NT2/D1 (cell line): ENCODE measurements around the gene GPRC5A.
"Not testable (repeated sequence)": the region's sequence is repeated elsewhere in the genome, so short reads cannot be mapped to it uniquely, and the experiment has no call there.

Experiments used
- DNase-seq: peaks from one replicate; pipeline ENCODE4 v3.0.0-alpha.2; 2011; ENCODE audit warnings: low read depth, low spot score
- H3K27me3 ChIP-seq: 2 replicates; pipeline ENCODE4 v1.6.0; 2011; ENCODE audit warnings: mild to moderate bottlenecking; ENCODE audit not compliant: insufficient read length, insufficient read depth
- H3K36me3 ChIP-seq: 2 replicates; pipeline ENCODE4 v1.6.1; 2011; ENCODE audit warnings: mild to moderate bottlenecking, low read length, mixed read lengths; ENCODE audit not compliant: insufficient read depth, insufficient read length
- H3K4me1 ChIP-seq: 2 replicates; pipeline ENCODE4 v1.5.1; 2011; ENCODE audit not compliant: insufficient read depth, insufficient read length
- H3K4me3 ChIP-seq: 2 replicates; pipeline ENCODE4 v1.5.1; 2011; ENCODE audit warnings: low read depth; ENCODE audit not compliant: insufficient read length
- H3K9ac ChIP-seq: 2 replicates; pipeline ENCODE4 v1.6.0; 2011; ENCODE audit warnings: low read depth; ENCODE audit not compliant: insufficient read length
- H3K9me3 ChIP-seq: 2 replicates; pipeline ENCODE4 v1.5.1; 2011; ENCODE audit warnings: mild to moderate bottlenecking, low read length; ENCODE audit not compliant: insufficient read depth
- SUZ12 ChIP-seq: IDR thresholded peaks from 2 replicates; pipeline ENCODE4 v1.6.1; 2011; ENCODE audit not compliant: insufficient read length, insufficient read depth; ENCODE audit errors: extremely low read depth
- YY1 ChIP-seq: IDR thresholded peaks from 2 replicates; pipeline ENCODE4 v1.6.1; 2011; ENCODE audit not compliant: insufficient read length, insufficient read depth
- ZNF274 ChIP-seq: IDR thresholded peaks from 2 replicates; pipeline ENCODE4 v1.6.1; 2011; ENCODE audit warnings: mild to moderate bottlenecking, low read depth, low read length

GPRC5A gene

GRCh38 chr12:12870465-12870864 lies 20.9 kb upstream of the GPRC5A start:
- TF ChIP-seq ZNF274 (no peak), SUZ12 (no peak), YY1 (no peak)
- no peaks in the 10 kb centered on the region for H3K27me3 ChIP-seq
- H3K4me1 ChIP-seq = peaks cover 20% of the 10 kb centered on the region
- DNase-seq = no peak
- H3K36me3 ChIP-seq = peaks cover 17% of the 10 kb centered on the region
- no peak overlapping the region for H3K9ac ChIP-seq
- H3K4me3 ChIP-seq = no peak overlapping the region
- H3K9me3 ChIP-seq = no peaks in the 10 kb centered on the region

GRCh38 chr12:12871587-12872138 lies 19.7 kb upstream of the GPRC5A start:
- Histone ChIP-seq H3K9ac (no peak overlapping the region), H3K36me3 (peaks cover 9% of the 10 kb centered on the region), H3K4me3 (no peak overlapping the region), H3K9me3 (no peaks in the 10 kb centered on the region), H3K4me1 (peaks cover 21% of the 10 kb centered on the region), H3K27me3 (no peaks in the 10 kb centered on the region)
- TF ChIP-seq YY1 = no peak
- no peak for TF ChIP-seq SUZ12
- no peak for TF ChIP-seq ZNF274
- DNase-seq = no peak

GRCh38 chr12:12872139-12872933 lies 19.0 kb upstream of the GPRC5A start:
- H3K4me3 ChIP-seq = no peak overlapping the region
- H3K4me1 ChIP-seq = peaks cover 21% of the 10 kb centered on the region
- DNase-seq = no peak
- H3K27me3 ChIP-seq = no peaks in the 10 kb centered on the region
- peaks cover 6% of the 10 kb centered on the region for H3K36me3 ChIP-seq
- TF ChIP-seq ZNF274 = no peak
- no peak for TF ChIP-seq SUZ12
- H3K9ac ChIP-seq = no peak overlapping the region
- no peaks in the 10 kb centered on the region for H3K9me3 ChIP-seq

- Histone ChIP-seq H3K36me3 (peaks cover 2% of the 10 kb centered on the region), H3K4me3 (no peak overlapping the region), H3K27me3 (no peaks in the 10 kb centered on the region), H3K9me3 (no peaks in the 10 kb centered on the region), H3K9ac (no peak overlapping the region), H3K4me1 (peaks cover 19% of the 10 kb centered on the region)
- no peak for DNase-seq
- no peak for TF ChIP-seq SUZ12
- TF ChIP-seq YY1 = no peak
- no peak for TF ChIP-seq ZNF274
Observed at GRCh38 chr12:12872934-12873275, 18.5 kb upstream of the GPRC5A start.

GRCh38 chr12:12874029-12874428 lies 17.3 kb upstream of the GPRC5A start:
- no peak overlapping the region for H3K9ac ChIP-seq

GRCh38 chr12:12875301-12875700 lies 16.1 kb upstream of the GPRC5A start:
- not testable (repeated sequence) for DNase-seq, H3K9ac ChIP-seq, H3K27me3 ChIP-seq, H3K9me3 ChIP-seq, H3K4me3 ChIP-seq, H3K36me3 ChIP-seq
- H3K4me1 ChIP-seq = peaks cover 17% of the 10 kb centered on the region

More at GRCh38 chr12:12874029-12874428, 17.3 kb upstream of the GPRC5A start:
- peaks cover 17% of the 10 kb centered on the region for H3K4me1 ChIP-seq
- TF ChIP-seq SUZ12 = no peak
- no peak for TF ChIP-seq YY1
- no peak for TF ChIP-seq ZNF274
- DNase-seq = no peak
- no peaks in the 10 kb centered on the region for H3K36me3 ChIP-seq
- no peaks in the 10 kb centered on the region for H3K27me3 ChIP-seq
- H3K9me3 ChIP-seq = no peaks in the 10 kb centered on the region
- no peak overlapping the region for H3K4me3 ChIP-seq

- Histone ChIP-seq H3K9ac (no peak overlapping the region), H3K4me3 (no peak overlapping the region), H3K36me3 (no peaks in the 10 kb centered on the region), H3K4me1 (peaks cover 14% of the 10 kb centered on the region), H3K9me3 (no peaks in the 10 kb centered on the region), H3K27me3 (no peaks in the 10 kb centered on the region)
- TF ChIP-seq ZNF274 (no peak), YY1 (no peak), SUZ12 (no peak)
- DNase-seq = no peak
Observed at GRCh38 chr12:12877153-12877768, 14.1 kb upstream of the GPRC5A start.
